SU-DHL-6 (cell line): Measurements from ENCODE around the gene WDPCP.

Experiments used
- H2AFZ ChIP-seq: fragments of 200-600 bp; sonication (generic); 2 replicates; pipeline ENCODE4 v1.6.1; 2014; ENCODE audit warnings: low read depth, mild to moderate bottlenecking, moderate library complexity, mixed read lengths, antibody characterized with exemption, low read length; ENCODE audit not compliant: severe bottlenecking
- H3F3A ChIP-seq: fragments of 200-600 bp; shearing (Covaris generic); 2 replicates; pipeline ENCODE4 v1.6.0; 2016; ENCODE audit warnings: antibody characterized with exemption, mild to moderate bottlenecking; ENCODE audit not compliant: insufficient read depth
- H3K27ac ChIP-seq: fragments of 200-600 bp; sonication (generic); 2 replicates; pipeline ENCODE4 v1.5.1; 2016; ENCODE audit warnings: low read depth, mild to moderate bottlenecking, low read length, moderate library complexity, mixed read lengths
- H3K27me3 ChIP-seq: fragments of 200-600 bp; sonication (generic), shearing (Covaris generic); 2 replicates; pipeline ENCODE4 v1.6.0; 2014; ENCODE audit warnings: mild to moderate bottlenecking, low read length
- H3K36me3 ChIP-seq: fragments of 200-600 bp; sonication (generic); 2 replicates; pipeline ENCODE4 v1.6.1; 2014; ENCODE audit warnings: mild to moderate bottlenecking, low read length, mixed read lengths
- H3K4me2 ChIP-seq: fragments of 300-600, 200-600 bp; shearing (Covaris generic), sonication (generic); 2 replicates; pipeline ENCODE4 v1.6.0; 2014; ENCODE audit warnings: low read length, low read depth, mild to moderate bottlenecking; ENCODE audit not compliant: poor library complexity, severe bottlenecking
- H3K4me3 ChIP-seq: fragments of 200-600 bp; sonication (generic); 2 replicates; pipeline ENCODE4 v1.5.1; 2014; ENCODE audit warnings: antibody characterized with exemption, low read length, mild to moderate bottlenecking, mixed read lengths; ENCODE audit not compliant: insufficient read depth, poor library complexity, severe bottlenecking
- H3K79me2 ChIP-seq: fragments of 200-600 bp; sonication (generic); 2 replicates; pipeline ENCODE4 v1.6.1; 2014; ENCODE audit warnings: mild to moderate bottlenecking, low read length, moderate library complexity; ENCODE audit not compliant: insufficient read depth
- H3K9ac ChIP-seq: fragments of 200-600 bp; sonication (generic); 2 replicates; pipeline ENCODE4 v1.7.0; 2014; ENCODE audit warnings: mild to moderate bottlenecking, low read length
- H3K9me2 ChIP-seq: fragments of 200-600 bp; sonication (generic); replicated peaks from 2 replicates; pipeline ENCODE4 v1.6.1; 2014; ENCODE audit warnings: low read length; ENCODE audit not compliant: insufficient read depth
- H3K9me3 ChIP-seq: fragments of 200-600 bp; sonication (generic); 2 replicates; pipeline ENCODE4 v1.6.1; 2014; ENCODE audit warnings: low read length, mixed read lengths; ENCODE audit not compliant: insufficient read depth
- H4K20me1 ChIP-seq: fragments of 200-600 bp; sonication (generic); 2 replicates; pipeline ENCODE4 v1.6.1; 2014; ENCODE audit warnings: low read depth, mild to moderate bottlenecking, antibody characterized with exemption, low read length, moderate library complexity, mixed read lengths
- EZH2phosphoT487 ChIP-seq: fragments of 200-600 bp; sonication (generic), shearing (Covaris generic); conservative IDR thresholded peaks from 2 replicates; pipeline ENCODE4 v1.6.1; 2018; ENCODE audit warnings: mild to moderate bottlenecking, antibody characterized with exemption, low read length, moderate library complexity, mixed read lengths
- TF ChIP-seq, protein P1 (sequence below): fragments of 200-600 bp; sonication (generic); IDR thresholded peaks from one replicate; pipeline ENCODE4 v1.5.1; 2017; ENCODE audit warnings: antibody characterized with exemption, mild to moderate bottlenecking, low read length, moderate library complexity; ENCODE audit not compliant: insufficient read depth, poor library complexity, severe bottlenecking

WDPCP gene

DNA sequence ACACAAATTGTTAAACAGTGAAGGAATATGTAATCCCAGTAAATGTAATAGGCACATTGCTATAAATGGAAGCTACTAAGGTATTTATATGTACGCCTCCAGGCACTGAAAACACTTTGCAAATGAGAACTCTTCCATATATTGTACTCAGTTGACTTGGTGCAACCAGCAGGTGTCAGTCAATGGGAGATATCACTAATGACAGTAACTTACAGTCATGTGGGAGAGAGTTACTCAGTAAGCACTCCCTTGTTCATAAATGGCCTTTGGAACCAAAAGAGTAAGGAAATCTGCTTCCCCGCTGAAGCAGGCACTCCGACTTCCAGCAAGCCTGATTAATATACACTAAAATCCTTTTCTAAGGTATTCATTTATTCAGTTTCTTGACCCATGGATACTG is 6.4 kb upstream of the WDPCP start:
- peaks cover 29% of the 10 kb centered on the region for H3F3A ChIP-seq
- no peak overlapping the region for H3K9ac ChIP-seq
- TF ChIP-seq EZH2phosphoT487 = no peak
- TF ChIP-seq, protein P1, sequence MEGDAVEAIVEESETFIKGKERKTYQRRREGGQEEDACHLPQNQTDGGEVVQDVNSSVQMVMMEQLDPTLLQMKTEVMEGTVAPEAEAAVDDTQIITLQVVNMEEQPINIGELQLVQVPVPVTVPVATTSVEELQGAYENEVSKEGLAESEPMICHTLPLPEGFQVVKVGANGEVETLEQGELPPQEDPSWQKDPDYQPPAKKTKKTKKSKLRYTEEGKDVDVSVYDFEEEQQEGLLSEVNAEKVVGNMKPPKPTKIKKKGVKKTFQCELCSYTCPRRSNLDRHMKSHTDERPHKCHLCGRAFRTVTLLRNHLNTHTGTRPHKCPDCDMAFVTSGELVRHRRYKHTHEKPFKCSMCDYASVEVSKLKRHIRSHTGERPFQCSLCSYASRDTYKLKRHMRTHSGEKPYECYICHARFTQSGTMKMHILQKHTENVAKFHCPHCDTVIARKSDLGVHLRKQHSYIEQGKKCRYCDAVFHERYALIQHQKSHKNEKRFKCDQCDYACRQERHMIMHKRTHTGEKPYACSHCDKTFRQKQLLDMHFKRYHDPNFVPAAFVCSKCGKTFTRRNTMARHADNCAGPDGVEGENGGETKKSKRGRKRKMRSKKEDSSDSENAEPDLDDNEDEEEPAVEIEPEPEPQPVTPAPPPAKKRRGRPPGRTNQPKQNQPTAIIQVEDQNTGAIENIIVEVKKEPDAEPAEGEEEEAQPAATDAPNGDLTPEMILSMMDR = no peak
- H3K4me3 ChIP-seq = no peak overlapping the region
- no peaks in the 10 kb centered on the region for H3K27me3 ChIP-seq
- H3K9me2 ChIP-seq = no peaks in the 10 kb centered on the region
- no peak overlapping the region for H2AFZ ChIP-seq
- no peaks in the 10 kb centered on the region for H3K9me3 ChIP-seq
- H3K79me2 ChIP-seq = peaks cover 79% of the 10 kb centered on the region
- H3K27ac ChIP-seq = no peak overlapping the region
- H3K36me3 ChIP-seq = peaks cover 40% of the 10 kb centered on the region
- H3K4me2 ChIP-seq = no peak overlapping the region
- peaks cover 23% of the 10 kb centered on the region; the same call in 1 of the 2 replicates for H4K20me1 ChIP-seq

GRCh38 chr2:63591566-63592175 is 3.4 kb upstream of the WDPCP start:
- Histone ChIP-seq H3K4me3 (peak overlapping the region; percentile 28), H3K36me3 (peaks cover 21% of the 10 kb centered on the region)
- no peak for TF ChIP-seq EZH2phosphoT487
- TF ChIP-seq, protein P1 = no peak

DNA sequence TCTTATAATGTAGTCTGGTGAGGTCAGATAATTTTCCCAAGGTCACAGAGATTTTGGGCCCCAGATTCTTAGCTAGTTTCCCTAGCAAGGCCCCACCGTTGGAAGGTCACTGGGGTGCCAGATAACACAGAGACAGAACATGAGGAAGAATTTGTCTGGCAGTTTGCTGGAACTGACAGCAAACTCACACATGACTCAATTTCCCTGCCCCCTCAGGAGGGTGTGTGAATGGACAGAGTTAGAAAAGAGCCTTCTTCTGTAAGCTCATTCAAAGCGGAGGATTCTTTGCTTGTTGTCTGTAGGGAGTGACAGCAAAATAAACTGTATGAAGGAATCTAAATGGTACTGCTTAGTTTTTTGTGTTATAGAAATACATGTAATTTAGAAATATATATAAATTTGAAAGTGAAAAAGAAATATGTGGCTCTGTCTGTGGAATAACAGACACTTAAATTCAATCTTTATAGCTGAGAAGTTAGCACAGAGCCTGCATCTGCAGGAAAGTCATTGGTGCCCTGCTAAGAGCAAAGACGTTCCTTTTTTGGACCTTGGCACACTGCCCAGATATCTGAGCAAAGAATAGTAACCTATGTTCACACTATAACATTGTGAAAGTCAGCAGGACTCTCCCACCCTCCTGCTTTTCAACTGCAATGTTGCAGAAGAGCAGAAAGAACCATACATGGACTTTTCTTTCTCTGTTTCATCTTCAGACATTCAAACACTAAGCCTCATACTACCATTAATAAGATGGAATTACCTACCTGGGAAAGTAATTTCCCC is 2.5 kb upstream of the WDPCP start:
- peaks cover 40% of the 10 kb centered on the region for H3F3A ChIP-seq
- no peak overlapping the region for H2AFZ ChIP-seq
- H4K20me1 ChIP-seq = peaks cover 19% of the 10 kb centered on the region; the same call in 1 of the 2 replicates
- peak overlapping the region; percentile 90 for H3K27ac ChIP-seq
- peak overlapping the region; percentile 84 for H3K9ac ChIP-seq
- H3K79me2 ChIP-seq = peaks cover 91% of the 10 kb centered on the region
- H3K9me3 ChIP-seq = no peaks in the 10 kb centered on the region
- peak overlapping the region; percentile 93 for H3K4me2 ChIP-seq
- H3K27me3 ChIP-seq = no peaks in the 10 kb centered on the region
- H3K4me3 ChIP-seq = peak overlapping the region; percentile 87
- peaks cover 21% of the 10 kb centered on the region for H3K36me3 ChIP-seq
- H3K9me2 ChIP-seq = no peaks in the 10 kb centered on the region
- TF ChIP-seq, protein P1 = no peak
- TF ChIP-seq EZH2phosphoT487 = no peak

More at GRCh38 chr2:63591566-63592175, 3.4 kb upstream of the WDPCP start:
- H3K4me2 ChIP-seq = peak overlapping the region; percentile 93
- no peaks in the 10 kb centered on the region for H3K27me3 ChIP-seq
- peaks cover 23% of the 10 kb centered on the region; the same call in 1 of the 2 replicates for H4K20me1 ChIP-seq
- H3F3A ChIP-seq = peaks cover 34% of the 10 kb centered on the region
- no peak overlapping the region for H2AFZ ChIP-seq
- H3K9ac ChIP-seq = peak overlapping the region; percentile 84
- H3K9me2 ChIP-seq = no peaks in the 10 kb centered on the region
- peak overlapping the region; percentile 90 for H3K27ac ChIP-seq
- H3K9me3 ChIP-seq = no peaks in the 10 kb centered on the region
- H3K79me2 ChIP-seq = peaks cover 91% of the 10 kb centered on the region
